Activated T-helper 9 cell treated with anti-CD3 and anti-CD28 coated beads, Interleukin-2, amount 50 U/mL, for 16 hours (primary cell): Measurements from ENCODE around the gene ANKS1B.
"Not testable (repeated sequence)": the region's sequence is repeated elsewhere in the genome, so short reads cannot be mapped to it uniquely, and the experiment has no call there.

Experiments used
- DNase-seq: peaks from one replicate; pipeline ENCODE4 v3.0.0-alpha.2; 2020; ENCODE audit warnings: low read depth

The ANKS1B gene

GRCh38 chr12:99009654-99010296 lies 975.0 kb downstream of the ANKS1B start:
- DNase-seq: no peak

- no peak for DNase-seq
Measured at GRCh38 chr12:99005601-99006000, 979.1 kb downstream of the ANKS1B start.

GRCh38 chr12:99004799-99005466 lies 979.8 kb downstream of the ANKS1B start:
- DNase-seq: no peak

- no peak for DNase-seq
Measured at GRCh38 chr12:99002731-99003130, 982.0 kb downstream of the ANKS1B start.

- DNase-seq: no peak
Measured at GRCh38 chr12:99002156-99002555, 982.6 kb downstream of the ANKS1B start.

- no peak for DNase-seq
Measured at GRCh38 chr12:98999559-98999958, 985.2 kb downstream of the ANKS1B start.

- no peak for DNase-seq
Measured at GRCh38 chr12:98998697-98999299, 985.9 kb downstream of the ANKS1B start.

- no peak for DNase-seq
Measured at GRCh38 chr12:98997899-98998298, 986.8 kb downstream of the ANKS1B start.

GRCh38 chr12:98990648-98991047 lies 994.1 kb downstream of the ANKS1B start:
- DNase-seq: no peak

GRCh38 chr12:98985156-98985555 lies 999.6 kb downstream of the ANKS1B start:
- DNase-seq: no peak

GRCh38 chr12:98983647-98984046 lies 1001.1 kb downstream of the ANKS1B start:
- no peak for DNase-seq

- no peak for DNase-seq
Measured at GRCh38 chr12:98980508-98980907, 1004.2 kb downstream of the ANKS1B start.

- DNase-seq: no peak
Measured at GRCh38 chr12:98977186-98977585, 1007.5 kb downstream of the ANKS1B start.

GRCh38 chr12:98974767-98975381 lies 1009.9 kb downstream of the ANKS1B start:
- DNase-seq: no peak

GRCh38 chr12:98973395-98973794 lies 1011.3 kb downstream of the ANKS1B start:
- DNase-seq: no peak

GRCh38 chr12:98970950-98971349 lies 1013.8 kb downstream of the ANKS1B start:
- DNase-seq: no peak

- DNase-seq: no peak
Measured at GRCh38 chr12:98970210-98970609, 1014.5 kb downstream of the ANKS1B start.

GRCh38 chr12:98968896-98969295 lies 1015.8 kb downstream of the ANKS1B start:
- no peak for DNase-seq

- DNase-seq: not testable (repeated sequence)
Measured at GRCh38 chr12:98957135-98957534, 1027.6 kb downstream of the ANKS1B start.

GRCh38 chr12:98955284-98955683 lies 1029.5 kb downstream of the ANKS1B start:
- no peak for DNase-seq

- DNase-seq: no peak
Measured at GRCh38 chr12:98954506-98954905, 1030.2 kb downstream of the ANKS1B start.

GRCh38 chr12:98951406-98951805 lies 1033.3 kb downstream of the ANKS1B start:
- no peak for DNase-seq

- no peak for DNase-seq
Measured at GRCh38 chr12:98948343-98948949, 1036.3 kb downstream of the ANKS1B start.
